Prostate gland (tissue), 2 donors: ENCODE measurements around the gene SLC46A1.

Experiments
- CTCF ChIP-seq, 4 experiments: fragments of 200-600 bp in 2 of 4; fragments of 450-650 bp in 2 of 4; sonication (generic) in 2 of 4; IDR thresholded peaks; 1 replicate in 3 of 4; 2 replicates in 1 of 4; pipeline ENCODE4 v1.5.1; 2016 to 2019; ENCODE audit warnings: antibody characterized with exemption in 4 of 4, mild to moderate bottlenecking in 2 of 4, moderate library complexity in 2 of 4
- POLR2A ChIP-seq: fragments of 450-650 bp; IDR thresholded peaks from one replicate; pipeline ENCODE4 v1.6.1; 2016; ENCODE audit warnings: antibody characterized with exemption, mild to moderate bottlenecking

GRCh38 chr17:28404812-28405570, 1.0 kb downstream of the SLC46A1 start:
- no peak for TF ChIP-seq CTCF (IDR thresholded peaks at IDR 0.05)
- no peak for TF ChIP-seq POLR2A
